Endothelial cell of umbilical vein (primary cell): ENCODE results near the gene PRAF2. TPM values are rescaled to one million over a fixed set of nuclear protein-coding genes. Genes with fewer than 3 reads are reported as not detected.

Experiments
- BruUV-seq: library from RNA; stranded (reverse); fragments of 400-500 nt; replicated peaks from 2 replicates; lab custom pipeline; 2021; lab: Mats Ljungman, UMichigan
- CTCF ChIA-PET: fragments of 300-600, 350-600 bp; sonication (Branson Sonifier 250); formaldehyde crosslinking; loops from one replicate; lab custom pipeline; 2021; ENCODE audit warnings: antibody characterized with exemption, inconsistent platforms; lab: Charles Lee
- POLR2A ChIA-PET: fragments of 300-600, 350-600 bp; sonication (Branson Sonifier 250); formaldehyde crosslinking; loops from one replicate; lab custom pipeline; 2021; ENCODE audit warnings: antibody characterized with exemption, inconsistent platforms; lab: Charles Lee
- DNase-seq: peaks from one replicate; pipeline ENCODE4 v3.0.0-alpha.2; 2011; ENCODE audit warnings: low read depth, low spot score
- FAIRE-seq: peaks from 2 replicates; lab custom pipeline; 2011; peaks lifted over from hg19 to GRCh38; lab: Jason Lieb, UNC
- H2AFZ ChIP-seq: 2 replicates; pipeline ENCODE4 v1.6.0; 2012; ENCODE audit warnings: low read depth, low read length, control low read depth, inconsistent platforms
- H3K27ac ChIP-seq: 2 replicates; pipeline ENCODE4 v1.5.1; 2011; ENCODE audit warnings: low read depth, mild to moderate bottlenecking, control low read depth, low read length, moderate library complexity; ENCODE audit not compliant: insufficient read depth
- H3K27me3 ChIP-seq, 2 experiments: 2 replicates each; pipeline versions ENCODE4 v1.6.0 to v1.6.1; 2011; ENCODE audit warnings: low read length in 2 of 2, mixed read lengths in 1 of 2; ENCODE audit not compliant: control insufficient read depth in 2 of 2, insufficient read depth in 2 of 2
- H3K36me3 ChIP-seq, 2 experiments: 2 replicates in 1 of 2; 3 replicates in 1 of 2; pipeline ENCODE4 v1.5.1; 2011; ENCODE audit warnings: low read length in 2 of 2, mild to moderate bottlenecking in 1 of 2, moderate library complexity in 1 of 2; ENCODE audit not compliant: control insufficient read depth in 2 of 2, insufficient read depth in 2 of 2; ENCODE audit errors: extremely low read depth in 1 of 2
- H3K4me1 ChIP-seq: 3 replicates; pipeline ENCODE4 v1.5.1; 2011; ENCODE audit warnings: mild to moderate bottlenecking, low read length; ENCODE audit not compliant: control insufficient read depth, insufficient read depth; ENCODE audit errors: extremely low read depth
- H3K4me2 ChIP-seq: 2 replicates; pipeline ENCODE4 v1.6.1; 2011; ENCODE audit warnings: low read length, control low read depth, mixed read lengths; ENCODE audit not compliant: insufficient read depth
- H3K4me3 ChIP-seq, 3 experiments: fragments of 200-600 bp in 1 of 3; sonication (generic), shearing (Covaris generic) in 1 of 3; replicated peaks in 1 of 3; 2 replicates each; pipeline ENCODE4 v1.5.1; 2011 to 2016; ENCODE audit warnings: control low read depth in 3 of 3, low read length in 3 of 3, mild to moderate bottlenecking in 2 of 3, inconsistent platforms in 1 of 3, low read depth in 1 of 3, moderate library complexity in 1 of 3; ENCODE audit not compliant: insufficient read depth in 1 of 3
- H3K79me2 ChIP-seq: 2 replicates; pipeline ENCODE4 v1.6.0; 2012; ENCODE audit warnings: low read length, inconsistent platforms; ENCODE audit not compliant: control insufficient read depth, insufficient read depth
- H3K9ac ChIP-seq: replicated peaks from 2 replicates; pipeline ENCODE3; 2011; ENCODE audit warnings: low read length, control low read depth; ENCODE audit not compliant: insufficient read depth; ENCODE audit errors: extremely low read depth
- H3K9me1 ChIP-seq: replicated peaks from 3 replicates; pipeline ENCODE4 v1.6.0; 2011; ENCODE audit warnings: mild to moderate bottlenecking, low read length; ENCODE audit not compliant: control insufficient read depth, insufficient read depth; ENCODE audit errors: extremely low read depth
- H3K9me3 ChIP-seq: replicated peaks from 2 replicates; pipeline ENCODE4 v1.5.1; 2012; ENCODE audit warnings: low read length, inconsistent platforms; ENCODE audit not compliant: control insufficient read depth, insufficient read depth
- H4K20me1 ChIP-seq: replicated peaks from 2 replicates; pipeline ENCODE3; 2011; ENCODE audit warnings: mild to moderate bottlenecking, low read length; ENCODE audit not compliant: control insufficient read depth, insufficient read depth; ENCODE audit errors: extremely low read depth
- EZH2 ChIP-seq: IDR thresholded peaks from 2 replicates; pipeline ENCODE4 v1.6.1; 2012; ENCODE audit warnings: borderline replicate concordance, low read depth, mild to moderate bottlenecking, moderate library complexity, low read length, inconsistent platforms; ENCODE audit not compliant: severe bottlenecking
- FOS ChIP-seq: IDR thresholded peaks from 2 replicates; pipeline ENCODE4 v1.6.1; 2011; ENCODE audit warnings: mild to moderate bottlenecking, low read length, moderate library complexity, borderline replicate concordance; ENCODE audit not compliant: insufficient read depth
- GATA2 ChIP-seq: IDR thresholded peaks from 2 replicates; pipeline ENCODE4 v1.7.0; 2011; ENCODE audit warnings: low read depth, mild to moderate bottlenecking, moderate library complexity, mixed read lengths, low read length; ENCODE audit not compliant: insufficient read length, insufficient read depth
- JUN ChIP-seq: IDR thresholded peaks from 2 replicates; pipeline ENCODE4 v1.6.1; 2011; ENCODE audit warnings: borderline replicate concordance, low read depth; ENCODE audit not compliant: insufficient read length, insufficient read depth
- MYC ChIP-seq: IDR thresholded peaks from one replicate; pipeline ENCODE4 v1.6.1; 2011; ENCODE audit warnings: mild to moderate bottlenecking, low read depth, low read length
- POLR2A ChIP-seq: IDR thresholded peaks from 2 replicates; pipeline ENCODE4 v1.6.1; 2012; ENCODE audit warnings: low read depth, mild to moderate bottlenecking, control low read depth, low read length
- POLR2AphosphoS5 ChIP-seq: IDR thresholded peaks from 2 replicates; pipeline ENCODE4 v1.6.1; 2012; ENCODE audit warnings: low read depth, mild to moderate bottlenecking, control low read depth, low read length, moderate library complexity; ENCODE audit not compliant: insufficient read depth
- dilution Hi-C: fragments of 300-500 bp; cut with MboI; formaldehyde crosslinking; loops from one replicate; pipeline ENCODE4 v1.15.0; 2019; ENCODE audit warnings: low sequenced_read_pairs; ENCODE audit not compliant: extremely low pct_ligation_motif_present
- intact Hi-C: fragments of 100-400 bp; cut with micrococcal nuclease; formaldehyde crosslinking; loops from one replicate; pipeline ENCODE4 v1.10.0; 2022
- polyA plus RNA-seq, 4 experiments: library from polyadenylated mRNA; depleted of rRNA in 3 of 4; stranded (reverse) in 3 of 4; unstranded in 1 of 4; fragments of >200 nt; gene quantifications; 2 replicates each; pipeline versions ENCODE4 v1.2.1 to v1.2.3, GENCODE V29; 2011 to 2012; ENCODE audit warnings: missing spikeins in 1 of 4
- total RNA-seq: library from RNA; stranded (reverse); gene quantifications from 2 replicates; pipeline ENCODE4 v1.2.3, GENCODE V29; 2021
- TF ChIP-seq, protein P1 (sequence below), 2 donors: IDR thresholded peaks; 1 replicate in 1 of 2; 2 replicates in 1 of 2; pipeline ENCODE4 v1.5.1; 2011; ENCODE audit warnings: low read length in 2 of 2, mild to moderate bottlenecking in 2 of 2, moderate library complexity in 2 of 2, control low read depth in 1 of 2, inconsistent platforms in 1 of 2, low read depth in 1 of 2; ENCODE audit not compliant: insufficient read depth in 1 of 2; ENCODE audit errors: extremely low read depth in 1 of 2
- TF ChIP-seq, protein P2 (sequence below): IDR thresholded peaks from 2 replicates; pipeline ENCODE4 v1.6.1; 2011; ENCODE audit not compliant: insufficient read depth, insufficient read length

Gene PRAF2
- total and polyA plus RNA-seq, 2 donors (not counting 3 experiments of a cell fraction or from before 2014, with no cell fraction given) = 36.2 to 41.6 TPM

DNA sequence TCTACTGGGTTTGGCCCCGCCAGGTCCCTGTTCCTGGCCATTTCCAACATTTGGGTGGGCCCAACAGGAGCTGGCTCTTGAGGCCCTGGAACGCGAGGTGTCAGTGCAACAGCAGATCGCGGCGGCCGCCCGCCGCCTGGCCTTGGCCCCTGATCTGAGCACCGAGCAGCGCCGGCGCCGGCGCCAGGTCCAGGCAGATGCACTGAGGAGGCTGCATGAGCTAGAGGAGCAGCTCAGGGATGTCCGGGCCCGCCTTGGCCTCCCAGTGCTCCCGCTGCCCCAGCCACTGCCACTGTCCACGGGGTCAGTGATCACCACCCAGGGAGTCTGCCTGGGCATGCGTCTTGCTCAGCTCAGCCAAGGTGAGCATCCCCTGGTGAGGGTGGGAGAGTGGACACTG, 9.5 kb downstream of the PRAF2 start:
- intact Hi-C loops = no loop called here
- POLR2A ChIA-PET = no interaction called here
- Histone ChIP-seq H3K27me3 (no peaks in the 10 kb centered on the region), H3K4me2 (no peak overlapping the region), H4K20me1 (no peaks in the 10 kb centered on the region), H3K9ac (no peak overlapping the region), H3K9me3 (no peaks in the 10 kb centered on the region), H3K36me3 (peaks cover 0 to 2% of the 10 kb centered on the region in 2 experiments), H3K79me2 (no peaks in the 10 kb centered on the region), H3K4me1 (peaks cover 7% of the 10 kb centered on the region), H2AFZ (no peak overlapping the region), H3K4me3 (no peak overlapping the region), H3K9me1 (no peaks in the 10 kb centered on the region), H3K27ac (no peak overlapping the region)
- DNase-seq (no peak), FAIRE-seq (no peak)
- no peak for TF ChIP-seq MYC
- TF ChIP-seq POLR2A = no peak
- TF ChIP-seq, protein P1, sequence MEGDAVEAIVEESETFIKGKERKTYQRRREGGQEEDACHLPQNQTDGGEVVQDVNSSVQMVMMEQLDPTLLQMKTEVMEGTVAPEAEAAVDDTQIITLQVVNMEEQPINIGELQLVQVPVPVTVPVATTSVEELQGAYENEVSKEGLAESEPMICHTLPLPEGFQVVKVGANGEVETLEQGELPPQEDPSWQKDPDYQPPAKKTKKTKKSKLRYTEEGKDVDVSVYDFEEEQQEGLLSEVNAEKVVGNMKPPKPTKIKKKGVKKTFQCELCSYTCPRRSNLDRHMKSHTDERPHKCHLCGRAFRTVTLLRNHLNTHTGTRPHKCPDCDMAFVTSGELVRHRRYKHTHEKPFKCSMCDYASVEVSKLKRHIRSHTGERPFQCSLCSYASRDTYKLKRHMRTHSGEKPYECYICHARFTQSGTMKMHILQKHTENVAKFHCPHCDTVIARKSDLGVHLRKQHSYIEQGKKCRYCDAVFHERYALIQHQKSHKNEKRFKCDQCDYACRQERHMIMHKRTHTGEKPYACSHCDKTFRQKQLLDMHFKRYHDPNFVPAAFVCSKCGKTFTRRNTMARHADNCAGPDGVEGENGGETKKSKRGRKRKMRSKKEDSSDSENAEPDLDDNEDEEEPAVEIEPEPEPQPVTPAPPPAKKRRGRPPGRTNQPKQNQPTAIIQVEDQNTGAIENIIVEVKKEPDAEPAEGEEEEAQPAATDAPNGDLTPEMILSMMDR (IDR thresholded peaks at IDR 0.05; ENCODE audit: extremely low read depth in 1 of 2, insufficient read depth in 1 of 2, low read depth in 1 of 2, low read length in 2 of 2) = no peak
- TF ChIP-seq POLR2AphosphoS5 = no peak
- no peak for TF ChIP-seq EZH2
- TF ChIP-seq FOS = no peak
- TF ChIP-seq, protein P2, sequence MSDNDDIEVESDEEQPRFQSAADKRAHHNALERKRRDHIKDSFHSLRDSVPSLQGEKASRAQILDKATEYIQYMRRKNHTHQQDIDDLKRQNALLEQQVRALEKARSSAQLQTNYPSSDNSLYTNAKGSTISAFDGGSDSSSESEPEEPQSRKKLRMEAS = no peak
- TF ChIP-seq GATA2 = no peak
- TF ChIP-seq JUN = no peak
- no TSS peak for BruUV-seq
- CTCF ChIA-PET = no interaction called here
- dilution Hi-C loops = no loop called here
